HT-29 (cell line): Measurements from ENCODE around the gene TP53RK. TPM values are rescaled to one million over a fixed set of nuclear protein-coding genes. Genes with fewer than 3 reads are reported as not detected.
"Not testable (repeated sequence)": the region's sequence is repeated elsewhere in the genome, so short reads cannot be mapped to it uniquely, and the experiment has no call there.

Experiments used
- DNase-seq: peaks from one replicate; pipeline ENCODE4 v3.0.0-alpha.2; 2015; ENCODE audit warnings: low spot score
- total RNA-seq: library from RNA; depleted of rRNA; stranded (reverse); fragments of >200 nt; shearing (Covaris generic); gene quantifications from 2 replicates; pipeline ENCODE4 v1.2.3, GENCODE V29; 2014

Gene TP53RK
- total RNA-seq, 1 experiment from 2014 or later = 40.2 TPM

- DNase-seq = no peak
These were observed 5.1 kb downstream of the TP53RK start for GRCh38 chr20:46683939-46684750.

- DNase-seq = no peak
These were observed 5.6 kb downstream of the TP53RK start for GRCh38 chr20:46683668-46683938.

- DNase-seq = no peak
These were observed 6.1 kb downstream of the TP53RK start for GRCh38 chr20:46683011-46683667.

GRCh38 chr20:46682063-46682821 is 7.0 kb downstream of the TP53RK start:
- DNase-seq = no peak

GRCh38 chr20:46681032-46681854 is 8.0 kb downstream of the TP53RK start:
- DNase-seq = peak; percentile 91

- DNase-seq = no peak
These were observed 8.6 kb downstream of the TP53RK start for GRCh38 chr20:46680684-46681031.

GRCh38 chr20:46678516-46678915 is 10.7 kb downstream of the TP53RK start:
- no peak for DNase-seq

GRCh38 chr20:46677608-46678007 is 11.6 kb downstream of the TP53RK start:
- DNase-seq = no peak

GRCh38 chr20:46676649-46677316 is 12.5 kb downstream of the TP53RK start:
- DNase-seq = not testable (repeated sequence)

- DNase-seq = no peak
These were observed 14.8 kb downstream of the TP53RK start for GRCh38 chr20:46674253-46675083.

GRCh38 chr20:46673394-46674252 is 15.6 kb downstream of the TP53RK start:
- DNase-seq = no peak

GRCh38 chr20:46672543-46673148 is 16.6 kb downstream of the TP53RK start:
- DNase-seq = no peak

GRCh38 chr20:46671866-46672542 is 17.2 kb downstream of the TP53RK start:
- DNase-seq = no peak

GRCh38 chr20:46670585-46671584 is 18.4 kb downstream of the TP53RK start:
- no peak for DNase-seq

GRCh38 chr20:46670228-46670584 is 19.0 kb downstream of the TP53RK start:
- DNase-seq = no peak

GRCh38 chr20:46666818-46667515 is 22.3 kb downstream of the TP53RK start:
- DNase-seq = no peak

GRCh38 chr20:46666306-46666705 is 22.9 kb downstream of the TP53RK start:
- no peak for DNase-seq
